ENCODE data around the gene RBMS3. TPM values are rescaled to one million over a fixed set of nuclear protein-coding genes. Genes with fewer than 3 reads are reported as not detected.
A peak's percentile ranks its signal among the peaks of the same experiment; 100 is the strongest.

The RBMS3 gene
- total RNA-seq, 6 donors from 2014 or later: 39.8 to 102 (median 57.2) TPM

DNA sequence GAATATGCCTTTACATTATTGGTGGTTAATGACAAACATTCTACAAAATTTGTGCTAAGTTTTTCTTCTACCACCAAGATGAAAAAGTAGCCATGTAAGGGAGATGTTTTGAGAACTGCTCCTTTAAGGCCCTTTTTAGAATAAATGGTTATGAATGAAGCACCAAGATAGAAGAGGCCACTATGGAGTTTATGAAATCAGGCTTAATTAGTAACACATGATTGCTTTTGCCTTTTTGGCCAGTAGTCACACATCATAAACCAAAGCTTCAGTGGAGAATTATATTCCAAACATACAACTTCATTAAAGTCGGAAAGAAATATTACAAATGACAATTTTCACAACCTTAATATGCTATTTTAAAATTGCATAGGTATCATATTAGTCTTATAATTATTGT lies 331.7 kb downstream of the RBMS3 start:
- DNase-seq (no peak), ATAC-seq (ENCODE audit: low FRiP score in 2 of 2) (no peak)
- Histone ChIP-seq H3K36me3 (no peaks in the 10 kb centered on the region), H3K27me3 (no peaks in the 10 kb centered on the region), H3K9me3 (no peaks in the 10 kb centered on the region), H3K4me1 (no peaks in the 10 kb centered on the region), H3K4me3 (no peak overlapping the region), H3K27ac (no peak overlapping the region)
- WGBS, 2 donors: 84 to 92% methylated on average over 1 of the region's 1 CpG
- no peak for TF ChIP-seq EP300 (IDR thresholded peaks at IDR 0.05)
- no peak for TF ChIP-seq POLR2A (IDR thresholded peaks at IDR 0.05)
- TF ChIP-seq, protein P1, sequence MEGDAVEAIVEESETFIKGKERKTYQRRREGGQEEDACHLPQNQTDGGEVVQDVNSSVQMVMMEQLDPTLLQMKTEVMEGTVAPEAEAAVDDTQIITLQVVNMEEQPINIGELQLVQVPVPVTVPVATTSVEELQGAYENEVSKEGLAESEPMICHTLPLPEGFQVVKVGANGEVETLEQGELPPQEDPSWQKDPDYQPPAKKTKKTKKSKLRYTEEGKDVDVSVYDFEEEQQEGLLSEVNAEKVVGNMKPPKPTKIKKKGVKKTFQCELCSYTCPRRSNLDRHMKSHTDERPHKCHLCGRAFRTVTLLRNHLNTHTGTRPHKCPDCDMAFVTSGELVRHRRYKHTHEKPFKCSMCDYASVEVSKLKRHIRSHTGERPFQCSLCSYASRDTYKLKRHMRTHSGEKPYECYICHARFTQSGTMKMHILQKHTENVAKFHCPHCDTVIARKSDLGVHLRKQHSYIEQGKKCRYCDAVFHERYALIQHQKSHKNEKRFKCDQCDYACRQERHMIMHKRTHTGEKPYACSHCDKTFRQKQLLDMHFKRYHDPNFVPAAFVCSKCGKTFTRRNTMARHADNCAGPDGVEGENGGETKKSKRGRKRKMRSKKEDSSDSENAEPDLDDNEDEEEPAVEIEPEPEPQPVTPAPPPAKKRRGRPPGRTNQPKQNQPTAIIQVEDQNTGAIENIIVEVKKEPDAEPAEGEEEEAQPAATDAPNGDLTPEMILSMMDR (IDR thresholded peaks at IDR 0.05): no peak
- no peak for TF ChIP-seq POLR2AphosphoS5 (IDR thresholded peaks at IDR 0.05)

- H3K4me3 ChIP-seq: no peak overlapping the region
- 93 to 95% methylated on average over 1 of the region's 1 CpG for WGBS, 2 donors
- no peak for DNase-seq
- no peaks in the 10 kb centered on the region for H3K27me3 ChIP-seq
- H3K36me3 ChIP-seq: no peaks in the 10 kb centered on the region
- TF ChIP-seq POLR2AphosphoS5 (IDR thresholded peaks at IDR 0.05) (no peak), EP300 (IDR thresholded peaks at IDR 0.05) (no peak), POLR2A (IDR thresholded peaks at IDR 0.05) (no peak)
- TF ChIP-seq, protein P1 (IDR thresholded peaks at IDR 0.05): no peak
- peaks cover 0 to 13% (median 5%) of the 10 kb centered on the region in 4 donors for H3K4me1 ChIP-seq
- no peak for ATAC-seq (ENCODE audit: low FRiP score in 2 of 2)
- no peaks in the 10 kb centered on the region for H3K9me3 ChIP-seq
- no peak overlapping the region for H3K27ac ChIP-seq
Observed at GRCh38 chr3:29614954-29615353, 334.1 kb downstream of the RBMS3 start.

DNA sequence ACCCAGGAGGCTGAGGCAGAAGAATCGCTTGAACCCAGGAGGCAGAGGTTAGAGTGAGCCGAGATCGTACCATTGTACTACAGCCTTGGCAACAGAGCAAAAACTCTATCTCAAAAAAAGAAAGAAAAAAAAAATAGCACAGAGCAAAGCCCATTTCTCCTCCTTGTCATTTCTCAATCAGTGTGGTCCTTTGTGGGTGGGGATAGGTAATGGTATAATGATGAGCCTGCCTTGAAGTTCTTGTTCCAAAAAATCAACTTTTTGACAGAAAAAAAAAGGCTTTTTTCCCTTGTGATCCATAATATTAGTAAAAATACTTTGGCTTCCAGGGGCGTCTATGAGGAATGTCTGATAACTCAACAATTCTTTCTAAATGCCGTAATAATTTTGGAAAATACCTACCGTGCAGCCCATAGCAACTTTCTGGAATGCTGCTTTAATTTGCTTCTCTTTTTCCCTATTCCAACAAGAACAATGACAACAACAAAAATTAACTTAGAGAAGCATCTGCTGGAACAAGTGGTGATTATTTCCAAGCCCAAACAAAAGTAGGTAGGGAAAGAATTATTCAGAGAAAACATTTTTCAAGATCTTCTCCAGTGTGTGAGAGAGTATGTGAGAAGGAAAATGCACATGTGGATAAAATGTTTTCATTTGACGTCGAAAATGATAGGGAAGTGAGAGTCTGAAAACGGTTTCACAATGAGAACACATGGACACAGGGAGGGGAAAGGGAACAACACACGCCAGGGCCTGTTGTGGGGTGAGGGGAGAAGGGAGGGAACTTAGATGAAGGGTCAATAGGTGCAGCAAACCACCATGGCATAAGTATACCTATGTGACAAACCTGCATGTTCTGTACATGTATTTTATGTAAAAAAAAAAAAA lies 337.8 kb downstream of the RBMS3 start:
- no peak for TF ChIP-seq POLR2AphosphoS5 (IDR thresholded peaks at IDR 0.05)

DNA sequence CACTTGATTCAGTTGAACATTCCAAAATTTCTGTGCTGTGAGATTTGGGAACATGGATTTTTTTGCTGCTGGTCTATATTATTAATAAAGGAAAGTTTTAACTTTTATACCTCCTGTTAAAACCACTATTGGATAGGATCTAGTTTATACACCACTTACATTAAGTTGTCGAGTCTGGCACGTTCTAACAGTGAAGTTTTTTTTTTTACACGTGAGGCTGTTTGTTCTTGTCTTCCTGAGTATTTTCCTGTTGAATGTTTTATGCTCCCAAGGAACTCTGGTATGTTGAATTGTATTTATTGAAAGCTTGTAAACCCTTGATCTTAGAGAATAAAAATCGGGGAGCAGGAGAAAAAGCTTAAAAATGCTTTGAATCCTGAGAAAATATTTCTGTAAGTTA lies 338.8 kb downstream of the RBMS3 start:
- Histone ChIP-seq H3K4me1 (peaks cover 0 to 15% (median 5%) of the 10 kb centered on the region in 4 donors), H3K27ac (no peak overlapping the region), H3K9me3 (no peaks in the 10 kb centered on the region), H3K36me3 (no peaks in the 10 kb centered on the region), H3K4me3 (no peak overlapping the region), H3K27me3 (no peaks in the 10 kb centered on the region)
- DNase-seq (no peak), ATAC-seq (ENCODE audit: low FRiP score in 2 of 2) (no peak)
- WGBS, 2 donors: 42 to 50% methylated on average over 4 of the region's 4 CpGs
- no peak for TF ChIP-seq POLR2A (IDR thresholded peaks at IDR 0.05)
- no peak for TF ChIP-seq POLR2AphosphoS5 (IDR thresholded peaks at IDR 0.05)
- TF ChIP-seq EP300 (IDR thresholded peaks at IDR 0.05): no peak
- TF ChIP-seq, protein P1 (IDR thresholded peaks at IDR 0.05): no peak

More for the DNA sequence above, 337.8 kb downstream of the RBMS3 start:
- Histone ChIP-seq H3K4me1 (peaks cover 0 to 15% (median 5%) of the 10 kb centered on the region in 4 donors), H3K4me3 (no peak overlapping the region), H3K36me3 (no peaks in the 10 kb centered on the region), H3K9me3 (no peaks in the 10 kb centered on the region), H3K27ac (peak overlapping the region in 2 of 4 donors; percentile 11 to 14), H3K27me3 (no peaks in the 10 kb centered on the region)
- ATAC-seq (ENCODE audit: low FRiP score in 2 of 2): peak in 1 of 2 donors; percentile 87
- DNase-seq: no peak
- WGBS, 2 donors: 53 to 60% methylated on average over 10 of the region's 10 CpGs

- no peak for TF ChIP-seq EP300 (IDR thresholded peaks at IDR 0.05)
- TF ChIP-seq, protein P1 (IDR thresholded peaks at IDR 0.05): no peak
- TF ChIP-seq POLR2AphosphoS5 (IDR thresholded peaks at IDR 0.05): no peak
- TF ChIP-seq POLR2A (IDR thresholded peaks at IDR 0.05): no peak
- no peaks in the 10 kb centered on the region for H3K27me3 ChIP-seq
- 77 to 81% methylated on average over 2 of the region's 2 CpGs for WGBS, 2 donors
- DNase-seq (no peak), ATAC-seq (ENCODE audit: low FRiP score in 2 of 2) (no peak)
- H3K27ac ChIP-seq: peak overlapping the region in 1 of 4 donors; percentile 14
- H3K4me1 ChIP-seq: peaks cover 0 to 8% (median 2%) of the 10 kb centered on the region in 4 donors
- H3K9me3 ChIP-seq: no peaks in the 10 kb centered on the region
- H3K4me3 ChIP-seq: no peak overlapping the region
- H3K36me3 ChIP-seq: no peaks in the 10 kb centered on the region
Observed at GRCh38 chr3:29627136-29628117, 346.6 kb downstream of the RBMS3 start.

Data from upper lobe of left lung (tissue), 6 donors.